WERI-Rb-1 (cell line): ENCODE data around the gene GINM1.

Experiments
- DNase-seq: peaks from one replicate; pipeline ENCODE4 v3.0.0-alpha.2; 2020
- H3K27ac ChIP-seq: fragments of 250-450 bp; sonication (Bioruptor Pico); 2 replicates; pipeline ENCODE4 v1.5.1; 2020; ENCODE audit warnings: mild to moderate bottlenecking, moderate library complexity
- H3K27me3 ChIP-seq: fragments of 250-450 bp; sonication (Bioruptor Pico); 2 replicates; pipeline ENCODE4 v1.5.1; 2021; ENCODE audit warnings: mild to moderate bottlenecking, low read depth, moderate library complexity; ENCODE audit not compliant: insufficient read depth, severe bottlenecking
- H3K36me3 ChIP-seq: fragments of 250-450 bp; sonication (Bioruptor Pico); 2 replicates; pipeline ENCODE4 v1.5.1; 2020; ENCODE audit warnings: mild to moderate bottlenecking, moderate library complexity
- H3K4me3 ChIP-seq: 2 replicates; pipeline ENCODE4 v1.5.1; 2011; ENCODE audit warnings: low read depth, mild to moderate bottlenecking, control low read depth, low read length
- H3K9me3 ChIP-seq: fragments of 250-450 bp; sonication (Bioruptor Pico); 2 replicates; pipeline ENCODE4 v1.5.1; 2021; ENCODE audit warnings: mild to moderate bottlenecking, moderate library complexity; ENCODE audit not compliant: severe bottlenecking
- TF ChIP-seq, protein P1 (sequence below): IDR thresholded peaks from 2 replicates; pipeline ENCODE4 v1.5.1; 2011; ENCODE audit warnings: low read depth, mild to moderate bottlenecking, control low read depth, inconsistent platforms, low read length

GINM1 gene

DNA sequence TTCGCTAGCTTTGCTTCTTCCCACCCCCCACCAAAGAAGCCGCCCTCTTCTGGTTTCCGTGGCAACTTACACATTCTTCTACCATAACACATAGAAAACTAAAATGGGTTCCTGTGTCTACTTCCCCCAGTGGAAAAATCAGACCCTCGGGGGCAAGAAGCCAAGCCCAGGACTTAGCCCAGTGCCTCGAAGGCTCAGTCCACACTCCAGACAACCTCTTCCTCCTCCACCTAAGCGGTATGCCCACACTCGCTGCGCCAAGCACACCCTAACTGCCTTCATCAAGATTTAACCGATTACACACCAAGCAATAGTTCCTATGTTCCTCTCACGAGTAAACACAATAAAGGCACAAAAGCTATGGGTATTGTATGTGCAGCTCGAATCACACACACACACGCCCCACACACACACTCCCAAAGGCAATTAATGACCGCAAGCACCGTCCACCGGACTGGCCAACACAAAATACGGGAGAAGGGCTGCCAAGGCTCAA, 20.9 kb upstream of the GINM1 start:
- Histone ChIP-seq H3K36me3 (peaks cover 14% of the 10 kb centered on the region), H3K27me3 (no peaks in the 10 kb centered on the region), H3K4me3 (peak overlapping the region; percentile 93), H3K9me3 (no peaks in the 10 kb centered on the region), H3K27ac (peak overlapping the region; percentile 91)
- peak; percentile 9 for DNase-seq
- TF ChIP-seq, protein P1, sequence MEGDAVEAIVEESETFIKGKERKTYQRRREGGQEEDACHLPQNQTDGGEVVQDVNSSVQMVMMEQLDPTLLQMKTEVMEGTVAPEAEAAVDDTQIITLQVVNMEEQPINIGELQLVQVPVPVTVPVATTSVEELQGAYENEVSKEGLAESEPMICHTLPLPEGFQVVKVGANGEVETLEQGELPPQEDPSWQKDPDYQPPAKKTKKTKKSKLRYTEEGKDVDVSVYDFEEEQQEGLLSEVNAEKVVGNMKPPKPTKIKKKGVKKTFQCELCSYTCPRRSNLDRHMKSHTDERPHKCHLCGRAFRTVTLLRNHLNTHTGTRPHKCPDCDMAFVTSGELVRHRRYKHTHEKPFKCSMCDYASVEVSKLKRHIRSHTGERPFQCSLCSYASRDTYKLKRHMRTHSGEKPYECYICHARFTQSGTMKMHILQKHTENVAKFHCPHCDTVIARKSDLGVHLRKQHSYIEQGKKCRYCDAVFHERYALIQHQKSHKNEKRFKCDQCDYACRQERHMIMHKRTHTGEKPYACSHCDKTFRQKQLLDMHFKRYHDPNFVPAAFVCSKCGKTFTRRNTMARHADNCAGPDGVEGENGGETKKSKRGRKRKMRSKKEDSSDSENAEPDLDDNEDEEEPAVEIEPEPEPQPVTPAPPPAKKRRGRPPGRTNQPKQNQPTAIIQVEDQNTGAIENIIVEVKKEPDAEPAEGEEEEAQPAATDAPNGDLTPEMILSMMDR, result no peak

DNA sequence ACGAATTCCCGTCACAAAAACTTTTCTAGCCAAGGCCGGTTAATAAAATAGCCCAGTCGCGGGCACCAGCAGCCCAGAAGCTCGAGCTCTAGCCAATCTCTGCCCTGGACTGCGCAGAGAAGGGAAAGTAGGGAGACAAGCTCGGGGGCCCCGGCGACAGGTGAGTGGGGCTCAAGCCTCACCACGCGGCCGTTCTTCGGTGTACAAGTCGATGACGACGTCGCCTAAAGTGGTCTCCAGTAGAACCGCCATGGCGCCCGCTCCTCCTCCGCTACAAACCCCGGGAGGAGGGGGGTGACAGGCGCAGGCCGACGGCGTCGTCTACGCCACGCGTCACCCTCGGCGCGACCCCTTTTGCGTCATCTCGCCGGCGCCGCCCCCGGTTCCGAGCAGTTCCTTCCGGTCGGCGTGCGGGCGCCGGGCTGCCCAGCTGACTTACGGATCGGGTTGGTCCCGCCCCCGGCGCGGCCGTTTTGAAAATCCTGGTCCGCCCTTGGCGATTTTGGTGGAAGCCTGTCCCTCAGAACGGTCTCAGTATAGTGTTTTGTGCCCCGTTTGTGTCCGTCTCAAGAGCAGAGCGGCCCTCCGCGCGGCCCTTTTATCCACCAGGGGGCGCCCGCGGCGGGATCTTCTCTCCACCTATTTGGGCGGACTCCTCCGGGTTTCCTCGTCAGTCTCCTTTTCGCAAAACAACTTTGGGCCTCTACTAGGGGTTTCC, 20.3 kb upstream of the GINM1 start, which contains the start of gene PPIL4:
TSS of gene PPIL4 (minus strand) at position 290 of the 718 bp plus-strand sequence. CDS start at position 252, 38 bp downstream.
- Histone ChIP-seq H3K36me3 (peaks cover 8% of the 10 kb centered on the region), H3K27ac (peak within 1 kb of the TSS; percentile 91), H3K9me3 (no peaks in the 10 kb centered on the region), H3K4me3 (peak within 1 kb of the TSS; percentile 93), H3K27me3 (no peaks in the 10 kb centered on the region)
- DNase-seq, result peak; percentile 95
- TF ChIP-seq, protein P1, result peak; percentile 67

DNA sequence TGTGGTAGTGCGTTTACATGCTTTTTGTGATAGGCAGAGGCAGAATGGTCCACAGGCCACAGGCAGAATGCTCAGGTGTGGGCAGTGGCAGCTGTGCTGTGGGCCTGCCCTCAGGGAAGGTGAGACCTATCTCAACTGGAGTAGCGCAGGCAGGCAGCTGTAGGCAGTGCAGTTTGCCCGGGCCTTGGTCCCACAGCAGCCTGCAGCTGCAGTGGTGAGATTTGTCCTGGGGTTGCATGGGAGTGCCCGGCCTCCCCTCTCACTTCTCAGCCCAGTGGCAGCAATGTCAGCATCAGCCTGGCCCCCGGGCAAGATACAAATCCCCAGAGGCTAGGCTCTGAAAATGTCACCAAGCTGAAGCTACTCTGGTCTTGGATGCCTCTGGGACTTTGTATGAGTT, 14.3 kb upstream of the GINM1 start:
- Histone ChIP-seq H3K9me3 (no peaks in the 10 kb centered on the region), H3K4me3 (no peak overlapping the region), H3K27ac (no peak overlapping the region), H3K36me3 (no peaks in the 10 kb centered on the region), H3K27me3 (peaks cover 4% of the 10 kb centered on the region)
- TF ChIP-seq, protein P1, result no peak
- DNase-seq, result no peak

DNA sequence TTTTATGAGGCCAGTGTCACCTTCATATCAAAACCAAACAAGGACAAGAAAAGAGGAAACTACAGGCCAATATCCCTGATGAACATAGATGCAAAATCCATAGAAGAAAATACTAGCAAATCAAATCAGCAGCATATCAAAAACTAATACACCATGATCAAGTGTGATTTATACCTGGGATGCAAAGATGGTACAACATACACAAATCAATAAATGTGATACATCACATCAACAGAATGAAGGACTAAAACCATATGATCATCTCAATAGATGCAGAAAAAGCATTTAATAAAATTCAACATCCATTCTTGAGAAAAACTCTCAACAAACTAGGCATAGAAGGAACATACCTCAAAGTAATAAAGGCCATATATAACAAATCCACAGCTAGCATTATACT, 8.1 kb upstream of the GINM1 start:
- Histone ChIP-seq H3K4me3 (no peak overlapping the region), H3K27ac (no peak overlapping the region), H3K36me3 (no peaks in the 10 kb centered on the region), H3K27me3 (peaks cover 4% of the 10 kb centered on the region), H3K9me3 (no peaks in the 10 kb centered on the region)
- TF ChIP-seq, protein P1, result no peak
- DNase-seq, result no peak

DNA sequence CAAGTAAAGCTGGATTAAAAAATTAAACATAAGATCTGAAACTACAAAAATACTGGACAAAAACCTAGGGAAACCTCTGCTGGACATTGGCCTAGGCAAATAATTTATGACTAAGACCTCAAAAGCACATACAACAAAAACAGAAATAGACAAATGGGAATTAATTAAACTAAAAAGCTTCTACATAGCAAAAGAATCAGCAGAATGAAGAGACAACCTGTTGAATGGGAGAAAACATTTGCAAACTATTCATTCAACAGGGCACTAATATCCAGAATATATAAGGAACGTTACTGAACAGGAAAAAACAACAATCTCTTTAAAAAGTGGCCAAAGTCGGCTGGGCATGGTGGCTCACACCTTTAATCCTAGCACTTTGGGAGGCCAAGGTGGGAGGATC, 6.8 kb upstream of the GINM1 start:
- peaks cover 4% of the 10 kb centered on the region for H3K27me3 ChIP-seq
- no peak for DNase-seq
- H3K4me3 ChIP-seq, result no peak overlapping the region
- no peaks in the 10 kb centered on the region for H3K36me3 ChIP-seq
- no peak overlapping the region for H3K27ac ChIP-seq
- TF ChIP-seq, protein P1, result no peak
- no peaks in the 10 kb centered on the region for H3K9me3 ChIP-seq
